NOMO-1 treated with DMSO at 0.1 percent for 48 hours (cell line): ENCODE data around the gene PPP1R12A.
"Not testable (repeated sequence)": the region's sequence is repeated elsewhere in the genome, so short reads cannot be mapped to it uniquely, and the experiment has no call there.

Experiments
- DNase-seq: peaks from one replicate; lab custom pipeline; 2025; ENCODE audit not compliant: unreplicated experiment; lab: John Stamatoyannopoulos, UW

The PPP1R12A gene

DNA sequence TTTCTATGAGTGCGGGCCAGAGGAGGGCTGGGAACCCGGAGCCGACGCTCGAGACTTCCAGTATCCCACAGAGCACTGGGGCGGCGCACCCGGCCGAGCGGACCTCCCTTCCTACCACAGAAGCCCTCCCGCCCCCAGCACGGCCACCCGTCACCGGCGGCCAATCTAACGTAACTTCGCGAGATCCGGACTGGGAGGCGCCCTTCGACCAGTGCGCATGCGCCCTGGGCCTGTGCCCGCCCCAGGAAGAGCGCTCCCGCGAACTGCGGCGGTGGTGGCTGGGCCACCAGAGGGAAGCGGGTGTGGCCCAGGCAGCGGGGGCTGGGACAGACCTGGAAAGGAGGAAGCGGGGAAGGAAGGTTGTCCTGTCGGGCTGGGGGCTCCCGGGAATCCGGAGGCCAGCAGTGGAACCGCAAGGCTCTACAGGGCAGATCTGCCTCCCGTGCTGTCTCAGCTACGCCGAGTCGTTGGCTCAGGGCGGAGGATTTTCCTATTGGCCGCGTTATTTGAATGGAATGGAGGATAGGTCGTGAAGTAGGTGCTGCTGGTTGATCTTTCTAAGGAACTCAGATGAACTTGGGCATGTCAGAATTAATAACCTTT lies at the start of gene PPP1R12A:
Gene PPP1R12A (minus strand): TSS at position 77 of the 603 bp plus-strand sequence. CDS start 166 bp downstream, outside the sequence.
- DNase-seq = peak; percentile 92

DNA sequence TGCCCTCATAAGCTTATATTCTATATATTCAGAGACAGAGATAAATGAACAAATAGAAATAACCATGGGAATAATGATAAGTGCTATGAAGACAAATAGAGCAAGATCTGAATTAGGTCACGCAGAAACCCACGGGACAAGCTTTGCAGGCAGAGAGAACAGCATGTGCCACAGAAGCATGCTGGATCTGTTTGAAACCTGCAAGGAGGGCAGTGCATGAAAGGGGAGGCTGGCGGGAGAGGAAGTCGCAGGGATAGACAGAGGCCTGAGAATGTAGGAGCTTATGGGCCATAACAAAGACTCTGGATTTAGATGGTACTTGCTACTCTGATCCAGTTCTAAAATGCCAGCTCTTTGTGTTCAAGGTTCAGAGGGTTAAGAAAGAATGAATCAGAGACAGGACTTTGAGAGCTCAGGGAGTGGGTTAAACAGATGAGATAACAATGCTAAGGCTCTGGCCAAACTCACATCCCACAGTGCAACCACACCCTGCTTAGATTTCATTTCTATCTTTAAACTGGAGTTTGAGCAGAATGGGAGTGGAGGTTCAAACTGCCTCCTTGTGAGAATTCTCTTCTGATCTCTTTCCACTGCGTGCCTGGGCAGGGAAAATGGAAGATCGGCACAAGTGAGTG lies 49.2 kb upstream of the PPP1R12A start:
- no peak for DNase-seq

DNA sequence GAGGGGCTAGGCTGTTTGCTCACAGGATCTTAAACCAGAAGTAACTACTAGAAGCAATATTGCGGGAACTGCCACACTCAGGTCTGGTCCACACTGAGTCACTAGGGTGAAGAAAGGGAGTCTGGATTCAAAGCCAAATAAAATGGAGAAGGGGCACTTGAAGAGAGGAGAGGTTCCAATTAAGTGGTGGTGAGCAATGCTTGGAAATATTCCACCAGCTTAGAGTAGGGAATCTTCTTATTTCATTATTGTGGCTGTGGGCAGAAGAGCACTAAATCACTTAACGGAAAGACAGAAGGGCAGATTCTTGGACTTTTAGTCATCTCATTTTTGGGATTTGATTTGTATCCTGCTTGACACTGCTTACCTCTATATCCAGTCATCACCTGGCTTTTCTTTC lies 48.6 kb upstream of the PPP1R12A start:
- no peak for DNase-seq

DNA sequence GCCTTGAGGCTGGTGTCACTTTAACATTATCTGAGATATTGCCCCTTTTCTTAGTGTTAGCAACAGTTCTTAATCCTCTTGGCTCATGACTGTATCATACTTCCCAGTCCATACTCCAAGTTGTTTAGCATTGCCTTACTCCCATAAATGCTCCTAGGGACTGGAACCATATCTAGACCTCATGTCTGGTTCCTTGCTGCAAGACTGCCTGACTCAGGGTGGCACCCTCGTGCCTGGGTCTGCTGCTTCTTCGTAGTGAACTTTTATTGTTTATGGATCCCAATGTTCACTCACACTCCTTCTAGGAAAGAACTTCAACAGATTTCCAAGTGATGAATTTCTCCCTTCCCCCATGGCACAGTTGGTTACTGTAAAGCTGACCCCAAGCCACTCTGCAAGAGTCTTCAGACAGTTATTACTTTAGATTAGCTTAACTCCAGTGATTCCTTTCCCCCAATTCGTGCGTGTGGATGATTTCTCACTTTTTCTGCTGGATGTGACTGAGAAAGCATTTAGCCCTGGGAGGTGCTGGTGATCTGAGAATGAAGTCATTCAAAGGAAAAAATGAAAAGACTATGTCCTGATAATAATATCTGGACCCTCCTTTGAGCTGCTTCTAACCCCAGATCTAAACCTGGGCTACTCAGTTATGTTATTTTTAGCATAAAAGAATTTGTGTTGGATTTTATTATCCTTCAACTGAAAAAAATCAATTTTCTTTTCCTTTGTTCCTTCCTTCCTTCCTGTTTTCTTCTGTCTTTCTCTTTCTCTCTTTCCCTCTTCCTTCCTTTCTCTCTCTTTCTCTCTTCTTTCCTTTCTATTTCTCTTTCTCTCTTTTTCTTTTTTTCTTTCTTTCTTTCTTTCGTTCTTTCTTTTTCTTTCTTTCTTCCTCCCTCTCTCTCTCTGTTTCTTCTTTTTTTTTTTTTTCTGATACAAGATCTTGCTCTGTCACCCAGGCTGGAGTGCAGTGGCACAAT lies 47.5 kb upstream of the PPP1R12A start:
- no peak for DNase-seq

DNA sequence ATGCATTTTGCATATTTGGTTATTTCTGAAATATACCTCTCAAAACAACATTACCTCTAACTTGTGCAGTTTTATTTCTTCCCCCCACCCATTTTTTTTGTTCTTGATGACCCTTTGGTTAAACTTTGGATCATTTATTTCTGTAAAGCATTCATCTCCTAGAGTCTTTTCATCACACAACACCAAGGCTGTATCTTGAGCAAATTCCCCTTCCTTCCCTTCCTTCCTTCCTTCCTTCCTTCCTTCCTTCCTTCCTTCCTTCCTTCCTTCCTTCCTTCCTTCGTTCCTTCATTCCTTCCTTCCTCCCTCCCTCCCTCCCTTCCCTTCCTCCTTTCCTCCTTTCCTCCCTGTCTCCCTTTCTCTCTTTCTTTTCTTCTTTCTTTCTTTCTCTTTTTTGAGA lies 43.8 kb upstream of the PPP1R12A start:
- no peak for DNase-seq

DNA sequence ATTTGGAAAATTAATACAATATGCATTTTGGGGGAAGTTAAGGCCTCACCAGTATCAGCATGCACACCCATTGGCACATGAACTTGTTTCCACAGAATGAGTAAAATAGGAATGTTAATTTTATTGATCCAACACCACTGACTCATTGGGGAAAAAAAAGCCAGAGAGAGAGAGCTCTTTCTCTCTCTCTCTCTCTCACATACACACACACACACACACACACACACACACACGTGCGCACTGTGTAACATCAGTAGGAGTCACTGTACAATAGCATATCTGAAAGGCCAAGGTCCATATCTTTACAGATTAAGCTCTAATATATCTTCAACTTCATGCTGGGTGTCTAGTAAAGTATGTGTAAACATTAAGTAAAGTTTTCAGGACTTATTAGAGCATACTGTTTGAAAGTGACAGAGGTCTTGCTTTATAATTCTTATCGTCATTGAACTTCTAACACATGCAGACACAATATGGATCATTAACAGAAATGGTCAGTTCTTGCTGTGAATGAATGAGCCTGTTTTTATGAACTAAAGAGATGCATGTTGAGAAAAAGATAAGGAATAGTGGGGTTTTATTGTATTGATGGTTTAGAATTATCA lies 43.1 kb upstream of the PPP1R12A start:
- DNase-seq = not testable (repeated sequence)

DNA sequence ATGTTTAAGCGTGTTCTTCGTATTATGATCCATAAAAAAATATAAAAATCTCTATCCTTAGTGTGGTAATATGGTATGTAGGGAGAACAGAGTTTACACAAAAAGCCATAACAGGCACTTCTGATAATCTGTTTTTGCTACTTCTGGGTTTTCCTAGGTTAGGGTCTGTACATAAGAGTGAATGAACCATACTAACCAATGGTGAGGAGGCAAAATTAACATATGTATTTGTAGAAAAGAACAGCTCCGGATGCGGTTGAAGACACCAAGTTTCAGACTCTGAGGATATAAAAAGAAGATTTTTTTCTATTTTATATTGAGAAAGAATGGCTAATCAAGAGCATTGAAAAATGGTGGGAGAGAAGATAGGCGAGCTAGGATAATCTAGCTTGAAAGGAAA lies 40.2 kb upstream of the PPP1R12A start:
- DNase-seq = no peak

DNA sequence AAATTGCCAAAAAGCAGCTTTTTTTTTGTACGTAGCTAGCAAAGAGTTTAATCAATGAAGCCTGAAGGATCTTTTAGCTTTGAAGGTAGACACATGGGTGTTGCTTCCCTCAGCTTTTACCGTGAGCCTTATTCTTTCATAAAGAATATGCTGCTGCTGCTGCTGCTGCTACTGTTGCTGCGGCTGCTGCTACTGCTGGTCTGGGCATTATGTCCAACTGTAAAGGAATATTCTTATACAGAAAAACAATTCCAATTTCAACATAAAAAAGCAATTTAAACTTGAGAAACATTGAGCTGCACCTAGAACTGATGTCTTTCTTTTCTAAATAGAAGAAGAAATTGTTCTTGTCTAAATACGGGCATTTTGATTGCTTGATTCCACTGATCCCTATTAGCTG lies 38.9 kb upstream of the PPP1R12A start:
- no peak for DNase-seq

DNA sequence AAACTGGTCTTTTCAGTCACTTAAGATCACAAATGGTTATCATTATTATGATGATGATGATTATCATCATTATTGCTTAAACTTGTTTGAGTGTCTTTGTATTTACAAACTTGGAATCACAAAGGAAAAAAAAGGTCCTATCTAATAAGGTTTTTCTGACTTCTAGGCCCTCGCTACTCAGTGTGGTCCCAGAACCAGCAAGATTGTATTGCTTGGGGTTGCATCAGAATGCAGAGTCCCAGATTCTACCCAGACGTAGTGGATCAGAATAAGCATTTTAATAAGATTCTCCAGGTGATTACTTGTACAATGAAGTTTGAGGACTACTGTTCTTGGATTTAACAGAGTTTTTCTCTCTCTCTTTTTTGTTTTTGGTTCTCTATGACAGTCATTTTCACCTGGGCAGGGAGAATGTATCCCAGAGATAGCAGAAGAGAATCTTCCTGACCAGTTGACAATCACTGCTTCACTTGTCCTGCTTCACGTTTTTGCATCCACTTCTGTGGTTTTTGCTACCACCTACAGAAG lies 29.3 kb upstream of the PPP1R12A start:
- no peak for DNase-seq

DNA sequence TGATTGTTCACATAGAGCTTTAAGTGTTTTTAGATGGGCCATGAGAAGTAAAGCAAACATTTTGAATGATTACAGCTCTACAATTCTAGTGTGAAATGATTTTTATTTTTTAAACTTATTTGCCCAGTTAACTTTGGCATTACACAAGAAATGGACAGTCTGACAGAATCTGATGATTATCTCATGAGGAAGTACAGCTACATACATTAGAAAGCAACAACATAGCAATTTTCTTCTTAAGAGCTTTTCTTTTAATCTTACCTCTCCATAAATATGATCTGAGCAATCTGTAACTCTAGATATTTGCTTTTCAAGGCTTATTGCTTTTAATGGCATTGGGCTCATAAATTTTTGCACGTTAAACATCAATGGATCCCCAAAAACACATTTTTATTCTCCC lies 26.5 kb upstream of the PPP1R12A start:
- no peak for DNase-seq

DNA sequence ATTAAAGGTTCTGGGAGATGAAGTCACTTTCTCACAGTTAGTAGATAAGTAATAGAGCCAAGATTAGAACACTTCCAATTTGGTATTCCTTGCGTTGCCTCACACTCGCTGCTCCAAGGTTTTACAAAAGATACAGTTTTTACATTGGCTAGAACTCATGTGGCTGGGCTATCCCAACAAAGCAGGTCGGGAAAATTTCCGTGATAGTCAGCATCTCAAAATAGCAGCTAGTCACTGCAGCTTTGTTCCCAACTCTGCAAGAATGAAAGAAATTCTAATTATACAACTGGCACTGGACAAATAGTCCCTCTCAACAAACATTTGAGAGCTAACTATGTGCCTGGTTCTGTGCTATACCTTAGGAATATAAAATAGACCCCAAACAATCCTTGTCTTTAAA lies 24.6 kb upstream of the PPP1R12A start:
- DNase-seq = no peak

DNA sequence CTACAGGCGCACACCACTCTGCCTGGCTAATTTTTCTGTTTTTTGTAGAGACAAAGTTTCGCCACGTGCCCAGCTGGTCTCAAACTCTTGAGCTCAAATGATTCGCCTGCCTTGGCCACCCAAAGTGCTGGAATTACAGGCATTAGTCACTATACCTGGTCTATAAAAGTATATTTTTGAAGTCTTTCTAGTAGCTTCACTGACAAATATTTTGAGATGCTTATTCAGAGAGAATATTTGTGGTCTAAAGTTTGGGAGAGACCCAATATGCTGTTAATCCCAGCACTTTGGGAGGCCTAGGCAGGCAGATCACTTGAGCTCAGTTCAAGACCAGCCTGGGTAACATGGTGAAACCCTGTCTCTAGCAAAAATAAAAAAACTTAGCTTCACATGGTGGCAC lies 22.0 kb upstream of the PPP1R12A start:
- DNase-seq = no peak

DNA sequence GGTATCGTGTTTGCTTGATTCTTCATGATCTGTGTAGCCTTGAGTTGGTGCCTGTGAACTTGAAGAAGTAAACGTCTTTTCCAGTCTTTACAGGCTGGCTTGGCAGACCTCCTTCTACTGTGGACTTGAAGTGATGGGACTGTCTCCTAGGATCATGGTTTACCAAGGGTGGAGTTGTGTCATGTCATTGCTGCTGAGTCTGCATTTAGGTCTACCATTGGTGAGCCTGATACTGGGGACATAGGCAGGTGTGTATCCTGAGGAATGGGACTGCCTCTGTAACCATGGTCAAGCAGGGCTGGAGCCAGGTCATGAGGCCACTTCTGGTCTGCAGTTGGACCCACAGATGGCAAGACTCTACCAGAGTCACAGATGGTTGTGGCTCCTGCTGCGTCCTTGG lies 20.7 kb upstream of the PPP1R12A start:
- DNase-seq = no peak

DNA sequence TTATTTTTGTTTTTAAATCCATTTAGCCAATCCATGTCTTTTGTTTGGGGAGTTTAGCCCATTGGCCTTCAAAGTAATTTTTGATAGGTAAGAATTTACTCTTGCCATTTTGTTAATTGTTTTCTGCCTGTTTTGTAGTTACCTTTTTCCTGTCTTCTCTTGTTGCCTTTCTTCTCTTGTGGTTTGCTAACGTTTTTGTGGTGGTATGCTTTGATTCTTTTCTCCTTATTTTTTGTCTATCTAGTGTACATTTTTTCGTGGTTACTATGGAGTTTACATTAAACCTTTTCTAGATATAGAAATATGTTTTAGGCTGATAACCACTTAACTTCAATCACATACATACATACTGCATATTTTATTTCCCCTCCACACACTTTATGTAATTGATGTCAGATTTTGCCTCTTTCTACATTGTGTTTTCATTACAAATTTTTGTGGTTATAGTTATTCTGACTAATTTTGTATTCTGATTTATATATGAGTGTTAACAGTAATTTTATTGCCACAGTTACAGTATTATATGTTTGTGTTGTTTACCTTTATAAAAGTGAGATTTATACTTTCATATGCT lies 19.2 kb upstream of the PPP1R12A start:
- DNase-seq = no peak

DNA sequence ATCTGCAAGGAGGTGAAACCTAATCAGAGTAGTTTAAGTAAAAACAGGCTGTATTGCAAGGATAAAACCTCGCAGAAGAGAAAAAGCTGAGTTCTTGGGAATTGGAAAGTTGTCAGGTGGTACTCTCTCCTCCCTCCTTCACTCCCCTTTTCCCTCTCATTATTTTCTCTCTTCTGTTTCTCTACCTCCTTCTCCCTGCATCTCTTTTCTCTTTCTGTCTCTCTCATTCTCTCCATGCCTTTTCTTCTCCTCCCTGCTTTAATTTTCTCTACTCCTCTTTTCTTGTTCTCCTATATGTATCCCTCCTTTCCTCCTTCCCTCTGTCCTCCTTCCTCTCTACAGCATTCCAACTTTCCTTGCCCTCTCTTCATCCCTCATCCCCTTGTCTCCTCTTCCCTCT lies 14.2 kb upstream of the PPP1R12A start:
- no peak for DNase-seq

DNA sequence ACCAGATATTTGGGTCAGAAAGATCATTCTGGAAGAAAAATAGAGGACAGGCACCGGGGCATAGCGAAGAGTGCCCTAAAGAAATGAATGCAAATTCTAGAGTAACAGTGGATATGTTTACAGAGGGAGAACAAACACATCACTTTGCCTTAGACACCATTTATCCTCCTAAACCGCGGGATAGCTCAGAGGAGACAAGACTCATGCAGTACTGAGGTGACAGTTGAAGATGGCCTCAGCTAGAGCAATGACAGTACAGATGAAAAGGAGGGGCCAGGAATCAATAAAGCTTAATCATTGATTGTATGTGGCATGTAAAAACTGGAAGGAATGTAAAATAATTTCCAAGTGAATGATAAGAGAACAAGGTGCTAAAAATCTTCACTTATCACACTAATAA lies 10.5 kb upstream of the PPP1R12A start:
- no peak for DNase-seq

DNA sequence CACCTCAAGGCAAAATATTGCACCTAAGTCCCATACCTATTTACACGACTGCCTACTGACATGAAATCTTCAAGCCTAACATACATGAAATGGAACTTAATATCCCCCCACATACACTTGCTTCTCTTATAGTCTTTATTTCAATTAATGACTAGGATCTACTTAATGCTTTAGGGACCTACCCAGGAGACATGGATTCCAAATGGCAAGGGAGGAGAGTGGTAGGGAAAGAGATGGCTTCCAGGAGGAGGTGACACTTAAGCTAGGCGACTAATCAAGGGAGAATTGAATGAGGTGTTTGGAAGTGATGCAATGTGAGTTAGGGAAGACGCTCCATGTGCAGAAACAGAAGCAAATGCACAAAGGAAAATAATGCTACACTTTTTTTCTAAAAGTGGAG lies 9.7 kb upstream of the PPP1R12A start:
- DNase-seq = no peak

DNA sequence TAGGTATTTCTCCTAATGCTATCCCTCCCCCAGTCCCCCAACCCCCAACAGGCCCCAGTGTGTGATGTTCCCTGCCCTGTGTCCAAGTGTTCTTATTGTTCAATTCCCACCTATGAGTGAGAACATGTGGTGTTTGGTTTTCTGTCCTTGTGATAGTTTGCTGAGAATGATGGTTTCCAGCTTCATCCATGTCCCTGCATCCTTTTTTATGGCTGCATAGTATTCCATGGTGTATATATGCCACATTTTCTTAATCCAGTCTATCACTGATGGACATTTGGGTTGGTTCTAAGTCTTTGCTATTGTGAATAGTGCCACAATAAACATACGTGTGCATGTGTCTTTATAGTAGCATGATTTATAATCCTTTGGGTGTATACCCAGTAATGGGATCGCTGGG lies 7.9 kb upstream of the PPP1R12A start:
- not testable (repeated sequence) for DNase-seq

DNA sequence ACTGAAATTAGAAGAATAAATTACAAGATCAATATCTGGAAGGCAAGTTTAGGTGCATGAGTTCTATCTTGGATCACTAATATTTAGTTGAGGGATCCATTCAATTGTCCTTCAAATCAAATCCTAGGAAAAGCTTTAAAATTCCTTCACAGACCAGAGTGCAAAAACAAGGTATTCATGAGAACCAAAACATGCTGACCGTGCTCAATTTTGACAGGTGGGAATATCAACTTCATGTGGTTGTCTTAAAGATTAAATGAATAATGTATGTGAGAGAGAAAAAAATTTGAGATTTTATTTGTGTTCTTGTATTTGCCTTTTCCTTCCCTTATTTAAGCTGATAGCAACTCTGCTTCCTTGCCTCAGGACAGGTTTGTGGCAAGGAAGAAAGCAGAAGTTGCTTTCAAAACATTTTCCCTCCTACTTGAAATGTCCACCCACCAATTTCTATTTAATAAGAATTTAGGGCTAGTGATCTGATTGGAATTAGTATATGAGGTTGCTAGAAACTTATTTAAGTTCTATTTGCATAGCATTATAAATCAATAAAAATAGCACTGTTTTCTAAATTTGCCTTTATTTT lies 4.9 kb upstream of the PPP1R12A start:
- peak; percentile 56 for DNase-seq

DNA sequence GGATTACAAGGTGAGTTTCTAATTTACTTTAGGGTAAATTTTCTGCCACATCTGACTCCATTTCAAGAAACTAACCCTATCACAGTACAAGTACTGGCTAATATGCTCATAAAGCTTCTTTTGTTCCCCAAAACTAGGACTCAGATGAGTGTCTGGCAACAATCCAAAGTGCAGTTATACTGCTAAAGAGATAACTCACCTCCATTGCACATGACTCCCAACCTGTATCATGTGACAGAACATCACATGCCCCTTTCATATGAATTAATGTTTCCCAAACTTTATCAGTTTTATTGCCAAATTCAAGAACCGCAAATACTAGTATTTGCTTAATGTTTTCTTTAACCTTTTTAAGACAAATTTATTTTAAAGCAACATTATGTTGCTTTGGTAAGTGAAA lies 3.9 kb upstream of the PPP1R12A start:
- no peak for DNase-seq

DNA sequence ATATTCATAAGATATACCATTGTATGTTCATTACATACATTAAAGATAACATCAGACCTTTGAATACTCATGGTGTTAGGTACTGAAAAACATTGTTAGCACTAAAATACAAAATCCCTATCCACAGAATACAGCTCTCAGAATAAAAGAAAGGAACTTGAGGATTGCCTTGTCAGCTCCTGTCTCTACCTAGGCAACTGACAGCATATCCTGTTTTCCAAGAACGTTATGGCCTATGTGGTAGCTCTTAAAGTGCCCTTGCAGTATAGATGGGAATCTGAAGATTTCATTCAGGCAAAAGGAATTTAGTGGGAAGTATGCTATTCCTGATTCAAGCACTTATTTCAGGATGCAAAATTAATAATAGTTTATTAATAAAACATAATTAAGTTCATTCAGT lies 1.8 kb upstream of the PPP1R12A start:
- DNase-seq = no peak
